A549 (cell line): ENCODE measurements around the gene ERLIN1. TPM values are rescaled to one million over a fixed set of nuclear protein-coding genes. Genes with fewer than 3 reads are reported as not detected.

Experiments
- ATAC-seq, 2 experiments: fragments of 200-7000 bp in 1 of 2; fragments of >200 bp in 1 of 2; cut with Nextera tagmentation in 1 of 2; cut with Tn5 transposase in 1 of 2; 3 replicates each; pipeline versions ENCODE4 v1.8.0 to v1.9.1; 2018 to 2020; ENCODE audit warnings: mild to moderate bottlenecking in 1 of 2, moderate library complexity in 1 of 2
- CTCF ChIA-PET: fragments of 300-600 bp; sonication (Branson Sonifier 250); formaldehyde crosslinking; extraction: SDS; loops from one replicate; lab custom pipeline; 2021; ENCODE audit warnings: antibody characterized with exemption, inconsistent platforms; lab: Yijun Ruan, JAX
- POLR2A ChIA-PET: fragments of 350-600 bp; formaldehyde crosslinking; extraction: SDS; loops from one replicate; lab custom pipeline; 2021; ENCODE audit warnings: antibody characterized with exemption, inconsistent platforms; lab: Yijun Ruan, JAX
- DNase-seq, 2 experiments: peaks; one replicate each; pipeline versions ENCODE4 v3.0.0 to v3.0.0-alpha.2; 2011 to 2016; ENCODE audit warnings: low read depth in 1 of 2, low spot score in 1 of 2
- FAIRE-seq: peaks from 2 replicates; lab custom pipeline; 2011; peaks lifted over from hg19 to GRCh38; lab: Jason Lieb, UNC
- H3K27ac ChIP-seq, 2 experiments: fragments of >200 bp; sonication (Bioruptor Twin); formaldehyde crosslinking; 3 replicates each; pipeline ENCODE4 v1.5.1; 2016 to 2017
- H3K4me1 ChIP-seq: fragments of >200 bp; sonication (Bioruptor Twin); formaldehyde crosslinking; 3 replicates; pipeline ENCODE4 v1.6.1; 2016
- H3K4me2 ChIP-seq: fragments of >200 bp; sonication (Bioruptor Twin); formaldehyde crosslinking; 3 replicates; pipeline ENCODE4 v1.6.1; 2016
- H3K4me3 ChIP-seq: fragments of >200 bp; sonication (Bioruptor Twin); formaldehyde crosslinking; 3 replicates; pipeline ENCODE4 v1.5.1; 2016
- H3K9me3 ChIP-seq: fragments of >200 bp; sonication (Bioruptor Twin); formaldehyde crosslinking; 3 replicates; pipeline ENCODE4 v1.6.1; 2016
- CBX2 ChIP-seq: fragments of 200-600 bp; sonication (generic); IDR thresholded peaks from 2 replicates; pipeline ENCODE4 v1.6.1; 2016; ENCODE audit warnings: low read depth, mild to moderate bottlenecking, borderline replicate concordance
- EHMT2 ChIP-seq: fragments of 200-600 bp; sonication (generic); IDR thresholded peaks from 2 replicates; pipeline ENCODE4 v1.6.1; 2016; ENCODE audit warnings: antibody characterized with exemption, low read depth, mild to moderate bottlenecking, moderate library complexity
- ELK1 ChIP-seq: fragments of 150-350 bp; IDR thresholded peaks from 2 replicates; pipeline ENCODE4 v1.6.1; 2014; ENCODE audit warnings: low read depth, mild to moderate bottlenecking, low read length
- EP300 ChIP-seq, 2 experiments: fragments of >200 bp; sonication (Bioruptor Twin); formaldehyde crosslinking; IDR thresholded peaks; 2 replicates in 1 of 2; 3 replicates in 1 of 2; pipeline ENCODE4 v1.6.1; 2016 to 2017
- ESRRA ChIP-seq: fragments of 150-350 bp; IDR thresholded peaks from 2 replicates; pipeline ENCODE4 v1.6.1; 2014; ENCODE audit warnings: mild to moderate bottlenecking, low read length, borderline replicate concordance
- FOSB ChIP-seq: fragments of 250-450 bp; sonication (Bioruptor Pico); IDR thresholded peaks from 2 replicates; pipeline ENCODE4 v1.5.0; 2020; ENCODE audit warnings: mild to moderate bottlenecking, moderate library complexity
- GATA3 ChIP-seq: IDR thresholded peaks from 2 replicates; pipeline ENCODE4 v1.6.1; 2012; ENCODE audit warnings: borderline replicate concordance
- HDAC2 ChIP-seq: fragments of 200-600 bp; sonication (generic); IDR thresholded peaks from 2 replicates; pipeline ENCODE4 v1.6.1; 2016
- HEYL ChIP-seq: fragments of 250-450 bp; sonication (Bioruptor Pico); IDR thresholded peaks from 2 replicates; pipeline ENCODE4 v1.8.0; 2021; ENCODE audit warnings: mild to moderate bottlenecking, moderate library complexity
- HOXB5 ChIP-seq: fragments of 250-450 bp; sonication (Bioruptor Pico); IDR thresholded peaks from 2 replicates; pipeline ENCODE4 v1.5.0; 2020; ENCODE audit warnings: mild to moderate bottlenecking, moderate library complexity
- JUNB ChIP-seq: fragments of >200 bp; sonication (Bioruptor Twin); formaldehyde crosslinking; IDR thresholded peaks from 2 replicates; pipeline ENCODE4 v1.6.1; 2016
- KDM1A ChIP-seq: fragments of 200-600 bp; sonication (generic); IDR thresholded peaks from 2 replicates; pipeline ENCODE4 v1.6.1; 2016; ENCODE audit warnings: low read depth, mild to moderate bottlenecking
- MAFK ChIP-seq: fragments of 450-650 bp; IDR thresholded peaks from 2 replicates; pipeline ENCODE4 v1.6.1; 2014; ENCODE audit not compliant: partially characterized antibody
- NFE2L2 ChIP-seq: fragments of 150-350 bp; conservative IDR thresholded peaks from 2 replicates; pipeline ENCODE4 v1.6.1; 2014; ENCODE audit warnings: low read length
- NR3C1 ChIP-seq: fragments of >200 bp; sonication (Bioruptor Twin); formaldehyde crosslinking; IDR thresholded peaks from 3 replicates; pipeline ENCODE4 v1.6.1; 2017
- RCOR1 ChIP-seq: fragments of 150-350 bp; IDR thresholded peaks from 2 replicates; pipeline ENCODE4 v1.6.1; 2014; ENCODE audit warnings: antibody characterized with exemption, low read length, low read depth
- SMC3 ChIP-seq: fragments of >200 bp; sonication (Bioruptor Twin); formaldehyde crosslinking; IDR thresholded peaks from 3 replicates; pipeline ENCODE4 v1.6.1; 2018; ENCODE audit warnings: inconsistent platforms
- SREBF2 ChIP-seq: fragments of 450-650 bp; IDR thresholded peaks from 2 replicates; pipeline ENCODE4 v1.6.1; 2014; ENCODE audit warnings: mild to moderate bottlenecking, moderate library complexity
- TFCP2L1 ChIP-seq: fragments of 250-450 bp; sonication (Bioruptor Pico); IDR thresholded peaks from 2 replicates; pipeline ENCODE4 v1.5.0; 2021; ENCODE audit warnings: mild to moderate bottlenecking
- TP53 ChIP-seq: fragments of 250-450 bp; sonication (Bioruptor Pico); IDR thresholded peaks from 2 replicates; pipeline ENCODE4 v1.5.0; 2021; ENCODE audit warnings: mild to moderate bottlenecking, moderate library complexity
- ZSCAN20 ChIP-seq: fragments of 250-450 bp; sonication (Bioruptor Pico); IDR thresholded peaks from 2 replicates; pipeline ENCODE4 v1.8.0; 2022; ENCODE audit warnings: mild to moderate bottlenecking, moderate library complexity
- WGBS: methylation state at CpG from one replicate; pipeline ENCODE4 v1.1.6; 2017; ENCODE audit errors: missing lambda C conversion rate; 5-methylcytosine and 5-hydroxymethylcytosine counted together
- polyA plus RNA-seq, 4 experiments: library from polyadenylated mRNA; depleted of rRNA in 3 of 4; stranded (reverse); fragments of >200 nt; fragmentation: RNase III in 1 of 4; extraction: RNeasy Plus Mini Kit Qiagen cat#74134 plus additional on column Dnase treatment in 1 of 4; gene quantifications; 2 replicates in 3 of 4; 3 replicates in 1 of 4; pipeline ENCODE4 v1.2.3, GENCODE V29; 2011 to 2017
- TF ChIP-seq, protein P1 (sequence below): fragments of >200 bp; sonication (Bioruptor Twin); formaldehyde crosslinking; IDR thresholded peaks from 3 replicates; pipeline ENCODE4 v1.6.1; 2016
- TF ChIP-seq, protein P2 (sequence below): fragments of >200 bp; sonication (Bioruptor Twin); formaldehyde crosslinking; IDR thresholded peaks from 3 replicates; pipeline ENCODE4 v1.5.1; 2016
- TF ChIP-seq, protein P3 (sequence below): fragments of 250-450 bp; sonication (Bioruptor Pico); IDR thresholded peaks from 2 replicates; pipeline ENCODE4 v1.5.0; 2020; ENCODE audit warnings: low read depth, mild to moderate bottlenecking, moderate library complexity
- TF ChIP-seq, protein P4 (sequence below): fragments of >200 bp; sonication (Bioruptor Twin); formaldehyde crosslinking; IDR thresholded peaks from 2 replicates; pipeline ENCODE4 v1.6.1; 2016

The ERLIN1 gene
- polyA plus RNA-seq, 2 of the 4 experiments (the other 2 are of a cell fraction), result 62.8 to 78.4 TPM

GRCh38 chr10:100182281-100182680, 3.5 kb downstream of the ERLIN1 start:
- FAIRE-seq (no peak), ATAC-seq (no peak), DNase-seq (no peak)
- Histone ChIP-seq H3K4me1 (peaks cover 22% of the 10 kb centered on the region), H3K4me2 (no peak overlapping the region), H3K27ac (no peak overlapping the region), H3K9me3 (no peaks in the 10 kb centered on the region), H3K4me3 (no peak overlapping the region)
- CTCF ChIA-PET, result interaction anchor here (1.0 kb wide), 1 partner anchor 137 kb away, joined by 4 read pairs; no protein-coding TSS in a partner anchor
- POLR2A ChIA-PET, result no interaction called here
- TF ChIP-seq, protein P1, sequence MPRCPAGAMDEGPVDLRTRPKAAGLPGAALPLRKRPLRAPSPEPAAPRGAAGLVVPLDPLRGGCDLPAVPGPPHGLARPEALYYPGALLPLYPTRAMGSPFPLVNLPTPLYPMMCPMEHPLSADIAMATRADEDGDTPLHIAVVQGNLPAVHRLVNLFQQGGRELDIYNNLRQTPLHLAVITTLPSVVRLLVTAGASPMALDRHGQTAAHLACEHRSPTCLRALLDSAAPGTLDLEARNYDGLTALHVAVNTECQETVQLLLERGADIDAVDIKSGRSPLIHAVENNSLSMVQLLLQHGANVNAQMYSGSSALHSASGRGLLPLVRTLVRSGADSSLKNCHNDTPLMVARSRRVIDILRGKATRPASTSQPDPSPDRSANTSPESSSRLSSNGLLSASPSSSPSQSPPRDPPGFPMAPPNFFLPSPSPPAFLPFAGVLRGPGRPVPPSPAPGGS, result no peak
- TF ChIP-seq JUNB, result no peak
- no peak for TF ChIP-seq CBX2
- TF ChIP-seq EHMT2, result no peak
- TF ChIP-seq NR3C1, result no peak
- TF ChIP-seq EP300 (IDR thresholded peaks at IDR 0.05), result no peak
- no peak for TF ChIP-seq ZSCAN20 (CRISPR knock-in tag)
- no peak for TF ChIP-seq GATA3
- no peak for TF ChIP-seq SREBF2
- TF ChIP-seq ELK1, result no peak
- no peak for TF ChIP-seq RCOR1
- no peak for TF ChIP-seq SMC3
- no peak for TF ChIP-seq TP53 (CRISPR knock-in tag)
- TF ChIP-seq NFE2L2, result no peak
- TF ChIP-seq, protein P2, sequence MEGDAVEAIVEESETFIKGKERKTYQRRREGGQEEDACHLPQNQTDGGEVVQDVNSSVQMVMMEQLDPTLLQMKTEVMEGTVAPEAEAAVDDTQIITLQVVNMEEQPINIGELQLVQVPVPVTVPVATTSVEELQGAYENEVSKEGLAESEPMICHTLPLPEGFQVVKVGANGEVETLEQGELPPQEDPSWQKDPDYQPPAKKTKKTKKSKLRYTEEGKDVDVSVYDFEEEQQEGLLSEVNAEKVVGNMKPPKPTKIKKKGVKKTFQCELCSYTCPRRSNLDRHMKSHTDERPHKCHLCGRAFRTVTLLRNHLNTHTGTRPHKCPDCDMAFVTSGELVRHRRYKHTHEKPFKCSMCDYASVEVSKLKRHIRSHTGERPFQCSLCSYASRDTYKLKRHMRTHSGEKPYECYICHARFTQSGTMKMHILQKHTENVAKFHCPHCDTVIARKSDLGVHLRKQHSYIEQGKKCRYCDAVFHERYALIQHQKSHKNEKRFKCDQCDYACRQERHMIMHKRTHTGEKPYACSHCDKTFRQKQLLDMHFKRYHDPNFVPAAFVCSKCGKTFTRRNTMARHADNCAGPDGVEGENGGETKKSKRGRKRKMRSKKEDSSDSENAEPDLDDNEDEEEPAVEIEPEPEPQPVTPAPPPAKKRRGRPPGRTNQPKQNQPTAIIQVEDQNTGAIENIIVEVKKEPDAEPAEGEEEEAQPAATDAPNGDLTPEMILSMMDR, result no peak
- TF ChIP-seq TFCP2L1 (CRISPR knock-in tag), result no peak
- TF ChIP-seq HEYL (CRISPR knock-in tag), result no peak
- no peak for TF ChIP-seq ESRRA
- TF ChIP-seq, protein P3, sequence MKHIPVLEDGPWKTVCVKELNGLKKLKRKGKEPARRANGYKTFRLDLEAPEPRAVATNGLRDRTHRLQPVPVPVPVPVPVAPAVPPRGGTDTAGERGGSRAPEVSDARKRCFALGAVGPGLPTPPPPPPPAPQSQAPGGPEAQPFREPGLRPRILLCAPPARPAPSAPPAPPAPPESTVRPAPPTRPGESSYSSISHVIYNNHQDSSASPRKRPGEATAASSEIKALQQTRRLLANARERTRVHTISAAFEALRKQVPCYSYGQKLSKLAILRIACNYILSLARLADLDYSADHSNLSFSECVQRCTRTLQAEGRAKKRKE (CRISPR knock-in tag), result no peak
- 96% methylated on average over 6 of the region's 6 CpGs for WGBS

GRCh38 chr10:100175875-100176274, 10.0 kb downstream of the ERLIN1 start:
- Histone ChIP-seq H3K4me2 (no peak overlapping the region), H3K4me3 (no peak overlapping the region), H3K4me1 (no peaks in the 10 kb centered on the region), H3K9me3 (no peaks in the 10 kb centered on the region), H3K27ac (no peak overlapping the region)
- 92% methylated on average over 1 of the region's 1 CpG for WGBS
- DNase-seq (no peak), FAIRE-seq (no peak), ATAC-seq (no peak)
- CTCF ChIA-PET, result interaction anchor here (1.2 kb wide), 2 partner anchors 30 to 330 kb away, joined by 3 to 4 read pairs; no protein-coding TSS in a partner anchor
- POLR2A ChIA-PET, result no interaction called here
- TF ChIP-seq HDAC2 (no peak), FOSB (no peak), HOXB5 (CRISPR knock-in tag) (no peak), GATA3 (no peak), MAFK (no peak), ELK1 (no peak), KDM1A (no peak), EP300 (IDR thresholded peaks at IDR 0.05) (no peak)
- TF ChIP-seq, protein P4, sequence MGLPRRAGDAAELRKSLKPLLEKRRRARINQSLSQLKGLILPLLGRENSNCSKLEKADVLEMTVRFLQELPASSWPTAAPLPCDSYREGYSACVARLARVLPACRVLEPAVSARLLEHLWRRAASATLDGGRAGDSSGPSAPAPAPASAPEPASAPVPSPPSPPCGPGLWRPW, result no peak
- TF ChIP-seq, protein P1, result no peak
